Activated T-cell treated with anti-CD3 and anti-CD28 coated beads, Interleukin-2, amount 50 U/mL, for 4 hours (primary cell): Measurements from ENCODE around the gene GNAT2. TPM values are rescaled to one million over a fixed set of nuclear protein-coding genes. Genes with fewer than 3 reads are reported as not detected.

Experiments
- ATAC-seq, 2 donors: fragments of 200-7000 bp; cut with Tn5 transposase; one replicate each; pipeline ENCODE4 v1.10.0; 2021
- DNase-seq: peaks from one replicate; pipeline ENCODE4 v3.0.0-alpha.2; 2020
- H3K27me3 Mint-ChIP-seq: one replicate; pipeline ENCODE4 v1.8.0; 2021; ENCODE audit warnings: low read depth, mixed read lengths
- H3K36me3 Mint-ChIP-seq: one replicate; pipeline ENCODE4 v1.8.0; 2022; ENCODE audit warnings: mixed read lengths; ENCODE audit not compliant: insufficient read depth
- H3K4me1 Mint-ChIP-seq: one replicate; pipeline ENCODE4 v1.8.0; 2021; ENCODE audit warnings: low read depth, mixed read lengths
- H3K4me3 Mint-ChIP-seq: one replicate; pipeline ENCODE4 v1.8.0; 2021; ENCODE audit warnings: mild to moderate bottlenecking, moderate library complexity, mixed read lengths
- H3K9me3 Mint-ChIP-seq: one replicate; pipeline ENCODE4 v1.8.0; 2021; ENCODE audit warnings: mixed read lengths
- total RNA-seq, 3 donors: library from RNA; stranded (reverse); gene quantifications; one replicate each; pipeline ENCODE4 v1.2.1, GENCODE V29; 2021

Gene GNAT2
- total RNA-seq, 3 donors from 2014 or later, result 0.19 to 1.1 (median 0.24) TPM

DNA sequence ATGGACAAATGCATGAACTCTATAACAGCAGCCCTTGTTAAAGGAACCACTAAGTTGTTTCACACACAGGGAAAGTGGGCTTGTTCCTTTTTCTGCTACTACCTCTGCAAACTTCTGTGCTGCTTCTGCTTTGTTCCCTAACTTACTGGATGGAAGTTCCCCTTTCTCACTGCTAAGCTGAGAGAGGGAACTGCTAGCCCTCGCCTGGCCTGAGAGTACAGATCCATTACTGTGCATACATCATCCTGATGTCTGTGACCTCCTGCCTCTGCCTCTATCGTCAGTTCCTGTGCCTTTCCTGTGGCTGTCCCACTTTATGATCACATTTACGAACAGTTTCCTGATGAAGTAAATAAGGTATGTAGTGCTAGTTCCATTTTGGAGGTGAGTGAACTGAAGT, 3.5 kb downstream of the GNAT2 start:
- ATAC-seq, result no peak
- Mint-ChIP-seq H3K9me3 (no peaks in the 10 kb centered on the region), H3K4me1 (peaks cover 37% of the 10 kb centered on the region), H3K36me3 (no peaks in the 10 kb centered on the region), H3K27me3 (no peaks in the 10 kb centered on the region), H3K4me3 (no peak overlapping the region)
- DNase-seq, result no peak

DNA sequence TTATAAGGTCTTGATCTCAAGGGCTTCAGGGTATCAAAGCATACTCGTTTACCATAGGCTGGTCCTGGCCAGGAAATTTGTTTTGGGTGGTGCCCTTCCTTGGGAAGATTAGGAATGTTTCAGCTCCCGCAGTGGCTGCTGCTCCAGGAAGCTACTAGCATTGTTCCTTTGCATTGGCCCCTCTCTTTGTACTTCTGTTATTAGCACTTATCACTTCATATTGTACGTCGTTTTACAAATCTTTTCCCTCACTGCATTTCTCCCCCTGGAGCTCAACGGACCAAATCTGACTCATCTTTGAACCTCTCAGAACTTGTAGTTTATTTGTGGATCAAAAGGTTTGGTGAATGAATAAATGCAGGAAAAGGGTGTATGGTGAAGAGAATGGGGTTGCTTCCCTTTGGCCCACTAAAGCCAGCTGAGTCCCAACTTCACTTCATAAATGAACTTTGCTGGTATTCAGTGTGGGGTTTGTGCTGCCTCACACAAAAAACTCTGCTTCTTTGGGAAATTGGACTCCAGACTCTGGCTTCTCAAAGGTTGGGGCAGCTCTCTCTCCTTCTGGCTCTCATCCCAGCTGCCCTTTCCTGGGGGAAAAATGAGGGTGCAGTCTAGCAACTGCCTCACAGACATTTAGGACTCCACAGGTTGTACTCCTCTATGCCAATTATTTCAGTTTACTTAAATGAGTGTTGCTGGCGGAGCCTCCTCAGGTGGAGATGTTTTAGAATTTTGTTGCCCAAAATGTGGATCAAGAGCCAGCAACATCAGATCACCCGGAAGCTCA, 5.9 kb downstream of the GNAT2 start:
- Mint-ChIP-seq H3K36me3 (no peaks in the 10 kb centered on the region), H3K27me3 (no peaks in the 10 kb centered on the region), H3K4me1 (peaks cover 28% of the 10 kb centered on the region), H3K9me3 (no peaks in the 10 kb centered on the region), H3K4me3 (no peak overlapping the region)
- DNase-seq (no peak), ATAC-seq (no peak)

DNA sequence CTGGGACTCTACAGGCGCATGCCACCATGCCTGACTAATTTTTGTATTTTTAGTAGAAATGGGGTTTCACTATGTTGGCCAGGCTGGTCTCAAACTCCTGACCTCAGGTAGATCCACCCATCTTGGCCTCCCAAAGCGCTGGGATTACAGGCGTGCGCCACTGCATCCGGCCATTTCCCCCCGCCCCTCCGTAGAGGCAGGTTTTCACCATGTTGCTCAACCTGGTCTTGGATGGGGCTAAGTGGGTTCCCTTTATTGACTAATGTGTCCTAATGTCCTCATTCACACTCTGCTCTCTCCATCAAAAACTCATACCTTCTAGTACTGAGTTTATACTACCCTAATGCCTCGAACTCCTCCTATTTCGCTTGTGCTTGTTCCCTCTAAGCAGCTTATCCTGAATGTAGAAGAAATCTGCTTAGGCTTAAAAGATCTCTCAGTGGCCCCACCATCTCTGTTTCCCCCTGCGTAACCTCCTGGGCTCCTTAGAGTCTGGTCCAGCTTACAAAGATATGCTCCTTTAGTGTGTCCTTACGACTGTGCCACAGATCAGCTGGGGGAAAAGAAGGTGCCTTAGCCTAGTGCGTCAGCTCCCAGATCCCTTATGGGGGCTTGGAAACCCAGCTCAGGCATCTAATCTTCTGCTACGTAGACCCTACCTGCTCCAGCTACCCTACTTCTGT, 8.0 kb downstream of the GNAT2 start:
- ATAC-seq (no peak), DNase-seq (no peak)
- no peaks in the 10 kb centered on the region for H3K27me3 Mint-ChIP-seq
- H3K4me3 Mint-ChIP-seq, result no peak overlapping the region
- peaks cover 9% of the 10 kb centered on the region for H3K4me1 Mint-ChIP-seq
- H3K9me3 Mint-ChIP-seq, result no peaks in the 10 kb centered on the region
- no peaks in the 10 kb centered on the region for H3K36me3 Mint-ChIP-seq

DNA sequence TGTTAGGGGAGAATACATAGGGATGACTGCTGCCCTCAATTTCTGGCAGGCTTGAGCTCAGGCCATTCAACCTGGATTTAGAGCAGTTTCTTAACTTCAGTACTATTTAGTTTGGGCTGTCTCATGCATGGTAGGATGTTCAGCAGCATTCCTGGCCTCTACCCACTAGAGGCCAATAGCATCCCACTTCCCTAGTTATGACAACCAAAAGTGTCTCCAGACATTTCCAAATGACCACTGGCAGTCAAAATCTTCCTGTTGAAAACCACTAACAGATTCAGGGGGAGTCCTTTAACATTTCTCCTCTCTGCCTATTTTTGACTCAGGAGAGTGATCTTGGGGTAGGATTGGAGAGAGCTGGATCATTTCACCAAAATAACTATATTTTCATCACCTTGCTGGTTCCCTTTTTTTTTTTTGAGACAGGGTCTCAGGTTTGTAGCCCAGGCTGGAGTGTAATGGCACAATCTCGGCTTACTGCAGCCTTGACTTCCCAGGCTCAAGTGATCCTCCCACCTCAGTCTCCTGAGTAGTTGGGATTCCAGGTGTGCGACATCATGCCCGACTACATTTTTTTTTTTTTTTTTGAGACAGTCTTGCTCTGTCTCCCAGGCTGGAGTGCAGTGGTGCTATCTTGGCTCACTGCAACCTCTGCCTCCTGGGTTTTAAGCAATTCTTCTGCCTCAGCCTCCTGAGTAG, 8.7 kb downstream of the GNAT2 start:
- no peak for ATAC-seq
- DNase-seq, result no peak
- Mint-ChIP-seq H3K27me3 (no peaks in the 10 kb centered on the region), H3K36me3 (no peaks in the 10 kb centered on the region), H3K4me3 (no peak overlapping the region), H3K9me3 (no peaks in the 10 kb centered on the region), H3K4me1 (peaks cover 2% of the 10 kb centered on the region)

DNA sequence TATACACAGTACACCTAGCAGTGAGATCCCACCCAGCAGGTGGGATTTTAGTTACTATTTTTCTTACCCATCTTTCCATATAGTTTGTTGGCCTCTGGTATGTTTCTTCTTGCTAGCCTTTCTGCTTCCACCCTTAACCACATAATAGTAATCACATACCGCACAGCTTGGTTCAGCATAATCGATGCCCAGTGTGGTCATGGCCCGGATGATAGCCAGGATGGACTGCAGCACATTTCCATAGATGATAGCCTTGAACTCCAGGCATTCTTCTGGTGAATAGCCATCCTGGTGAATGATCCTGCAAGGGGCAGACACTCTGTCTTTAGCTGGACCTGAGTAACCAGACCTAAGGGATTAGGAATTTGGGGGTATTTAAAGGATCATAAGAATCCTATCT, 9.5 kb downstream of the GNAT2 start:
- DNase-seq (no peak), ATAC-seq (no peak)
- Mint-ChIP-seq H3K36me3 (no peaks in the 10 kb centered on the region), H3K9me3 (no peaks in the 10 kb centered on the region), H3K4me1 (no peaks in the 10 kb centered on the region), H3K27me3 (no peaks in the 10 kb centered on the region), H3K4me3 (no peak overlapping the region)

DNA sequence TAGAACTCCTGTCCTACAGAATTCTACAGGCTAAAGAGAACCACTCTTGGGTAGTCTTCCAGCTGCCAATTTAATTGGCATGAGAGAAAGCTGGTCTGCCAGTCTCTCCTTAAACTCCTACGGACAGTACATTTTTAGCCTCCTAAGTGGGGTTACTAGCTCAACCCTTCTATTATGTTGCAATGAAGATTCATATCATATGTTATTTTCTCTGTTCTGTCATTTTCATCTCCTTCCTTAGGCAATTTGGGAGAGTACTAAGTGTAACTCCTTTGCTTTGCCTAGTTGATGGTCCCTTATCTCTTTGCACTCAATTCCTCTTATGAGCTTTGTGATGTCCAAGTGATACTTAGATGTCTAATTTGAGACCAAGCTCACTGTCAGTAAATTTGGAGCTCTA, 14.0 kb downstream of the GNAT2 start:
- Mint-ChIP-seq H3K4me1 (peaks cover 17% of the 10 kb centered on the region), H3K36me3 (peaks cover 3% of the 10 kb centered on the region), H3K4me3 (no peak overlapping the region), H3K9me3 (no peaks in the 10 kb centered on the region), H3K27me3 (no peaks in the 10 kb centered on the region)
- ATAC-seq, result no peak
- DNase-seq, result no peak

DNA sequence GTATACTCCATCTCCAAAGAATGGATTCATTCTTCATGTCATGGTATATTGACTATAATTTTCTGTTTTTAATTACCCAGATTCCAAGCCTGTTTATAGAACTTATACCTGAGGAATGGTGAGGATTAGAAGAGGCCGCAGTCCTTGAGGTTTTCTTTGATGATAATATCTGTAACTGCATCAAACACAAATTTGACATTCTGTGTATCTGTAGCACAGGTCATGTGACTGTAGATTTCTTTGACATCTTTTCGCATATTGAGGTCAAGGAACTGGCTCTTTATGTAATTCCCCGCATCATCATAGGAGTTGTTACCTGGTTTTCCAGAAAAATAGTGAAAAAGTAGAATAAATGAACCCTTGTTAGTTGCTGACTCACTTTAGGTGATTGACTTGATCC, 16.2 kb downstream of the GNAT2 start:
- no peaks in the 10 kb centered on the region for H3K9me3 Mint-ChIP-seq
- DNase-seq (no peak), ATAC-seq (no peak)
- no peak overlapping the region for H3K4me3 Mint-ChIP-seq
- peaks cover 17% of the 10 kb centered on the region for H3K4me1 Mint-ChIP-seq
- H3K36me3 Mint-ChIP-seq, result peaks cover 7% of the 10 kb centered on the region
- H3K27me3 Mint-ChIP-seq, result no peaks in the 10 kb centered on the region

DNA sequence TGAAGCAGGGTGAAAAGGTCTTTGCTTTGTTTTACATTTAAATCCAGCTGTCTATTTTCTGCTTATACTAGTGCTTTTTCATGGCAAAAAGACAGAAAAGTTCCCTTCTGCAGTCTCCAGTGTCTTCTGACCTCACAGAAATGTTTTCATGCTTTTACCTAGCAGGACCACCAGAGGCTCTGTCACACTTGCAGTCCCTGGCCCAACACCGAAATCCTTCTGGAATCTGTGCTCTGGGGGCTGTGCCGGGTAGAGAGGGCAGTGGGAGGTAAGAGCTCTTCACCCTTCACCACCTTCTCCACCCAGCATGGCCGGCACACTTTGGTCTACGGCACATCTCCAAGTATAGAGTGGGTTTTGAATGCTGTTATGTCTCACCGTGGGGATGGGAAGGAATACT, 20.8 kb downstream of the GNAT2 start:
- peaks cover 15% of the 10 kb centered on the region for H3K36me3 Mint-ChIP-seq
- no peaks in the 10 kb centered on the region for H3K9me3 Mint-ChIP-seq
- H3K4me1 Mint-ChIP-seq, result peaks cover 16% of the 10 kb centered on the region
- no peak for ATAC-seq
- H3K27me3 Mint-ChIP-seq, result no peaks in the 10 kb centered on the region
- no peak overlapping the region for H3K4me3 Mint-ChIP-seq
- DNase-seq, result no peak

DNA sequence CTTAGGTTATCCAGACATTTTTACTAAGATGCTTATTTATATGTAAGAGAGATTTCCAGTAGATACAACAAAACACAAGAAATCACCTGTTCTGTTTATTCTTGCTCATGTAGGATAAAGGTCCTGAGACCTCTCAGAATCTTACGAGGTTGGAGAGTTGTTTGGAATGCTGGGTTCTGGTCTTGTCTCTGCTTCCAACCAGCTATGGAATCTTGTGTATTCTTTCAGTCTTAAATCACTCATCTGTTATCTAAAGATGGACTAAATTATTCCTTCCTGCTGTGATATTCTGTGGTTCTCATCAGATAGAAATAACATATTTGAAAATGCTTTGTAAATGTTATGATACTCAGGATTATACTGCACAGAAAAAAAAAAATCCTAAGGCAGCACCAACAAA, 21.3 kb downstream of the GNAT2 start:
- Mint-ChIP-seq H3K4me1 (peaks cover 13% of the 10 kb centered on the region), H3K27me3 (no peaks in the 10 kb centered on the region), H3K4me3 (no peak overlapping the region), H3K36me3 (peaks cover 20% of the 10 kb centered on the region), H3K9me3 (no peaks in the 10 kb centered on the region)
- DNase-seq (no peak), ATAC-seq (no peak)

DNA sequence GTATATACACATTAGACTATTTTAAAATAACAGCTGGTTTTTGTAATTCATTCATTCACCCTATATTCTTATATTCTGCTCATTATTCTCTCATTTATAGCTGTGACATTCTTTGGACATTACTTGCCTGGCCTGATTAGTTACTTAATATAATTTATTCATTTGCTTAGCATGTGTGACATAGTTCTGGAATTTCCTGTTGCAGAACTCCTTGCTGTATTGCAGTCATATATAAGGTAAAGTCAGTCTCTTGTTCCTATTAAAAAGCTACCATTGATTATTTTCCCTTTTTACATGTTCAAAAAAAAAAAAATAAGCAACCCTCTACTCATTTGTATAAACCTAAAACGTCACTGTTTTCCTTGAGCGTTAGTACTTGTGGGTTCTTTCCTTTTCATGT, 23.9 kb downstream of the GNAT2 start:
- no peak for ATAC-seq
- no peak overlapping the region for H3K4me3 Mint-ChIP-seq
- H3K36me3 Mint-ChIP-seq, result peaks cover 34% of the 10 kb centered on the region
- no peak for DNase-seq
- H3K9me3 Mint-ChIP-seq, result no peaks in the 10 kb centered on the region
- H3K27me3 Mint-ChIP-seq, result no peaks in the 10 kb centered on the region
- H3K4me1 Mint-ChIP-seq, result peaks cover 2% of the 10 kb centered on the region

DNA sequence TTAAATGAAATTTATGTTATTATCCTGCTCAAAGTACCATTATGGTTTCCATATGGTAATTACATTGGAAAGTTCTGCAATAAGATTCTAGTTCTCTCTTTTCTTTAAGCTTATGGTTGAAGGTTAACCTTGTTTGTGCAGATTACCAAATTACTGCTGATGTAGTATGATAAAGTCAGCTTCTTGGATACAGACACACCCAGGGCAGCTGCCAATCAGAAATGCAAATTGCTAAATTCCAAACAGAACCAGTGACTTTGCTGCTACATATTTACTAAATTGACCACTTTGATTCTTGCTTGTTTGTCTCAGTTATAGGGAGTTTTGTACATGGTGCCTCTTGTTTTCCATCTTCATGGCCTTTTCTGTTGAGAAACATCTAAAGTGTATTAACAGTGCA, 26.5 kb downstream of the GNAT2 start:
- DNase-seq (no peak), ATAC-seq (no peak)
- H3K27me3 Mint-ChIP-seq, result no peaks in the 10 kb centered on the region
- H3K4me1 Mint-ChIP-seq, result peaks cover 2% of the 10 kb centered on the region
- H3K9me3 Mint-ChIP-seq, result no peaks in the 10 kb centered on the region
- H3K4me3 Mint-ChIP-seq, result no peak overlapping the region
- H3K36me3 Mint-ChIP-seq, result peaks cover 46% of the 10 kb centered on the region

DNA sequence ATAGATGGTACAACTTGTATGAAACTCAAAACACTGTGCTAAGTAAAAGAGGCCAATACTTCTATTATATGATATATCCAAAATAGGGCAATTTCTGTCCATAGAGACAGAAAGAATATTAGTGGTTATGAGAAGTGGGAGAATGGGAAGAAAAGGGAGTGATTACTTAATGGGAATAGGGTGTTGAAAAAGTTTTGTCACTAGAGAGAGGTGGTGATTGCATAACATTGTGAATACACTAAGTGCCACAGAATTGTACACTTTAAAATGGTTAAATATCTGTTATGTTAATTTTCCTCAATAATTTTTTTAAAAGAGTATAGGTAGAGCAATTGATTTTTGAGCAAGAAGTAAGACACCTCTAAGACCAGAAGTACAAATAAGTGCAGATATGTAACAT, 29.7 kb downstream of the GNAT2 start:
- H3K36me3 Mint-ChIP-seq, result peaks cover 53% of the 10 kb centered on the region
- no peak overlapping the region for H3K4me3 Mint-ChIP-seq
- H3K27me3 Mint-ChIP-seq, result no peaks in the 10 kb centered on the region
- DNase-seq (no peak), ATAC-seq (no peak)
- H3K4me1 Mint-ChIP-seq, result peaks cover 2% of the 10 kb centered on the region
- no peaks in the 10 kb centered on the region for H3K9me3 Mint-ChIP-seq

DNA sequence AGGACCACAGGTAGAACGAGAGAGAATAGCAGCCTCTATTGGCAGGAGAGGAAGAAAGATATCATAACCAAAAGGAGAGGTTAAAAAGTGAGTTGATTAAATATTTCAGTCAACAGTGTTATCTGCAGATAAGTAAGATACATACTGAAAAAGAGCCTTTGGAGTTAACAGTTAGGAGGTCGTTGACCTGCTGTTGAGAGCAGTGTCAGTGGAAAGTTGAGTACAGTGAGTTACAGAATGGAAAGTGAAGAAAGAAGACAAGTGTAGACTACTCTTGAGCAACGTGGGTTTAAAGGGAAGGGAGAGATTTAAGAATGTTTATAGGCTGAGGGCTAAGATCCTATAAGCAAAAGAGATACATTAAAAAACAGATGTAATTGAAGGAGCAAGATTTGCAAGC, 30.2 kb downstream of the GNAT2 start:
- Mint-ChIP-seq H3K9me3 (no peaks in the 10 kb centered on the region), H3K27me3 (no peaks in the 10 kb centered on the region), H3K36me3 (peaks cover 56% of the 10 kb centered on the region), H3K4me3 (no peak overlapping the region), H3K4me1 (peaks cover 2% of the 10 kb centered on the region)
- ATAC-seq, result no peak
- no peak for DNase-seq

DNA sequence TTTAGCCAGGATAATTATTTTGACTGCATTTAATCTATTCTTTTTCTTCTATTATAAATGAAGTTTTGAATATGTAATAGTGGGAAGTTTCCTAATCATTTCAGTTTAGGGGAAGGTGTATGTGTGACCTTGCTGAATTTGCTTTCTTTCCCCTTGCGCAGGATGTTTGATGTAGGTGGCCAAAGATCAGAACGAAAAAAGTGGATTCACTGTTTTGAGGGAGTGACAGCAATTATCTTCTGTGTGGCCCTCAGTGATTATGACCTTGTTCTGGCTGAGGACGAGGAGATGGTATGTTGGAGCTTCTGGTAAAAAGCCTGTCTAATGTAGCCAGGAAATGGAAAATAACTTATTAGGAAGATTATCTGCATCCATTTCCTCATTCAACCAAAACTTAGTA, 33.4 kb downstream of the GNAT2 start:
- Mint-ChIP-seq H3K27me3 (no peaks in the 10 kb centered on the region), H3K36me3 (peaks cover 42% of the 10 kb centered on the region), H3K9me3 (no peaks in the 10 kb centered on the region), H3K4me3 (no peak overlapping the region), H3K4me1 (no peaks in the 10 kb centered on the region)
- DNase-seq (no peak), ATAC-seq (no peak)

DNA sequence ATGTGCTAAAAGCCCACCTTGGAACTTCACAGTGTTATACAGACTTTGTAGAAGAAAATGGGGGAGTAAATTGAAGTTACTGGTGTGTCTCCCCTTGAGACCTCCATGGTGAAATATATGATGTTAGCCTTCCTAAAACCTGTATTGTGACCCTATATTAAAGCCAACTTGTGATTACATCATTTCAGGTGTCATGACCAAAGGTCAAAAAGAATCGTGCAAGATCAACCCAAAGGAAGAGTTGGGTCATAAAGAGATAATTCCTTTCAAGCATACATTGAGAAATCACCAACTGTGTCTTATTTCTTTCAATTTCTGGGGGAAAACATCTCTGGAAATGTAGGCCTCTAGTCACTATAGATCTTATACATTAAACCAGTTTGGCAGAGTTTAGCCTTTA, 34.6 kb downstream of the GNAT2 start:
- no peaks in the 10 kb centered on the region for H3K9me3 Mint-ChIP-seq
- ATAC-seq, result no peak
- H3K36me3 Mint-ChIP-seq, result peaks cover 47% of the 10 kb centered on the region

More for the DNA sequence above, 34.6 kb downstream of the GNAT2 start:
- Mint-ChIP-seq H3K4me1 (no peaks in the 10 kb centered on the region), H3K4me3 (no peak overlapping the region), H3K27me3 (no peaks in the 10 kb centered on the region)
- DNase-seq, result no peak
